Non-pigmented ciliary epithelial cell (primary cell): ENCODE results near the gene LYSMD1.

Experiments
- DNase-seq: peaks from one replicate; pipeline ENCODE4 v3.0.0-alpha.2; 2010; ENCODE audit warnings: low read depth

The LYSMD1 gene

DNA sequence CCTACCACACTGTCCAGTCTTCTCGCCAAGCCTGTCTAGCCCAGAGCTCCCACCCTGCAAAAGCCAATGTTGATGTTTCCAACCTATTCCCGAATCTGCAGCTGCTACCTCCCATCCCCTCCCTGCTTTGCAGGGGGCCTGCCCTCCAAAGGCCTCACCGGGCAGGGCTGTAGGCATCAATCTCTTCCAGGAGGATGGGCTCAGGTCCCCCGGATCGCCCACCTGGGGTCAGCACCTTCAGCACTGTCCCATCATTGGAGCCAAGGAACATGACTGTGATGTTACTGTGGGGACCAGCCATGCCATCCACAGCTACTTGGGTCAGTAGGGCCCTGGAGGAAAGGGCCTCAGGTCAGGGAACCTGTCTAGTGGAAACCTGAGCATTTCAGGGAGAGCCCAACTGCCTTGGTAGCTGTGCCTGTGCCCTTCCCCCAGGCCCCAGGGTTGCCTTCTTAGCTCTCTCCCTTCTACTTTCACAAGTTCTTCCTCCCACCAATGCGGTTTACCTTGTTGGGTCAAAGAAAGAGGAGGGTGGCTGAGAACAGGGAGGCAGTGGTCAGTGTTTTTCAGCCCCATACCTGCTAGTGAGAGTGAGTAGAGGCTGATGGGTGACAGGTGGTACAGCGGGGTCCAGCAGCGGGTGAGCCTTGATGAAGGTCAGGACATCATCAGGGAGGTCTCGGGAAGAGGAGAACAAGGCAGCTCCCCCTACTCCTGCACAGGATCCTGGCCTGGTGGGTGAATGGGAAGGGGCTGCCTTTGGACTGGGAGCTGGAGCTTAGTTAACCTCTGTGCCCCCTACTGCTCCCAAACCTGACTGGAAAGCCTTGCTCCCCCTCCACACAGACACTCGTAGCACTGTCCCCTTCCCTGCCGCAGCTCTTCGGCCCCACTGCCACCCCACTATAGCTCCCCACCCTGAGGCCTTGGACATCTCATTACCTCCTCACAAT is 30.0 kb downstream of the LYSMD1 start:
- DNase-seq, result no peak

- no peak for DNase-seq
Measured at GRCh38 chr1:151134991-151135390, 30.7 kb downstream of the LYSMD1 start.

DNA sequence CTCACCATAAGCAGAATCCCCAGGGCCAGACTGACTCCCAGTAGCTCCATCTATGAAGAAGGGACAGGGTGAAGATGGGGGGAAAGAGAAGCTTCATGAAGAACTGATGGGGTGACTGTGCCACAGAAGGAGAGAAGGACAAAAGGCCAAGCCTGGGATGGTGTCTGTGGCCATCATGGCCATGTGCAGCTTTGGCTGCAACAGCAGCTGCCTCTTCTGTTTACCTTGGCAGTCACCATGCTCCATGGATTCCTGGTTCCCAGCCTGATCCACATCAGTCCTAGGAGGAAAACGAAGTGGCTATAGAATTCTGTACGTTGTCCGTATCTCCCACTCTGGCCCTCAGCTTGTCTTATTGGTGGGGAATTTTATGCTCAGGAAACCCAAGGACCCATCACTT is 31.3 kb downstream of the LYSMD1 start:
- no peak for DNase-seq

DNA sequence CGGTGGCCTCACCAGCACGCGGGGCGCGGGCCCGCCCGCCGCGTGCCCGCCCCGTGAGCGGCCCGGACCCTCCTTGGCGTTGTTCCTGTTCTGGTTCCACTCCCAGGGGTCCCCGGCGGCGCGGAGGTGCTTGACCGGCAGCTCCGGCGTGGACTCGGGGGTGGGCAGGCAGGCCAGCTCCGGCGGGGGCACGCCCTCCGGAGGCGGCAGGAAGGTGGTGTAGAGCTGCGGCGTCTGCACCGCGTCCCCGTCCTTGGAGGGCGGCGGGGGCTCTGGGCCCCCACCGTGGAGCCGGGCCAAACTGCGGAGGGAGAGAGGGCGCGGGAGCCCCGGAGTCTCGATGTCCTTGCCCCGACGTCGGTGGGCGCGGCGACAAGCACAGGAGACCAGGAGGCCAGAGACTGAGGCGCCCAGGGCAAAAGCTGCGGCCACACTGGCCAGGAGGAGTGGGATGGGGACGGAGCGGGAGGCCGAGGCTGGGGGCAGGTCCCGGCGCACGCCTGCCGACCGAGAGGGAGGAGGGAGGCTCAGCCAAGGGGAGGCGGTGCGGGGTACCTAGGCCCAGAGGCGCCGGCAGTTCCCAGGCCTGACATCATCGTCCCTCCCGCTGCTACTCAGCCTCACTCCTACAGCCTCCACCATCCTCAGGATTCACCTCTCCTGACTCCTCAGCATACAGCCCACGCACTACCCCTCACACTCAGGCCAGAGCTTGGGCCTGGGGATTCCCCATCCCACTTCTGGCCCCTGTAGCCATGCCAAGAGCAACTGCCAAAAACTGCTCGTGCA is 32.5 kb downstream of the LYSMD1 start:
- DNase-seq, result no peak

GRCh38 chr1:151132335-151133017 is 33.2 kb downstream of the LYSMD1 start:
- DNase-seq, result no peak

- DNase-seq, result no peak
Measured at GRCh38 chr1:151131701-151132334, 33.9 kb downstream of the LYSMD1 start.

- DNase-seq, result peak; percentile 76
Measured at GRCh38 chr1:151130987-151131586, 34.6 kb downstream of the LYSMD1 start.

GRCh38 chr1:151128800-151129199 is 36.9 kb downstream of the LYSMD1 start:
- DNase-seq, result no peak

DNA sequence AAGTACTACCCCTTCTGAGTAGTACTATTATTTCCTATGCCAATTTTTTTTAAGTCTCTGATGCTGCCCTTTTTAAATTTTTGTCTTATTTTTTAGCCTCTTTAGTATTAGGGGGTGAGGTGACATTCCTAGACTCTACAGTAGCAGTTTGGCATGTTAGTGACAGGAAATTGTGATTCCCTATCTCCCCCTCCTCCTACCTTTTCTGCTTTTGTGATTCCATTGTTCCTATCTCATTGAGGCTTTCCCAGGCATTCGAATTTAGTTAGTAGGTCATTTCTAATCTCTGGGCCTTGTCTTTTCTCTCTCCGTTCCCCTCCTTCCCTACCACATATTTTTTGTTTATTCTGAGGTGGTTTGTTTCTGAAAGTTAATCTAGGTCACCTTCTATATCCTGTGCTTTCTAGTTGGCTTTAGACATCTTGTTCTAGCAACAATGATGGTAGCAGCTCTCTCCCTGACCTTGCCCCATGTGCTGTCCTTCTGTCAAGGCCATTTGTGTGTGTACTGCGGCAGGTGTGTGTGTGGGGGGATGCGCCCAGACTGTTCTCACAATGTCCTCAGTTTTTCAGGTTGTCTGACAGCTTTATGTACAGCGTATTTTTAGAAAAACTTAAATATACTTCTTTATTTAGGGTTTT is 40.8 kb downstream of the LYSMD1 start:
- DNase-seq, result no peak

DNA sequence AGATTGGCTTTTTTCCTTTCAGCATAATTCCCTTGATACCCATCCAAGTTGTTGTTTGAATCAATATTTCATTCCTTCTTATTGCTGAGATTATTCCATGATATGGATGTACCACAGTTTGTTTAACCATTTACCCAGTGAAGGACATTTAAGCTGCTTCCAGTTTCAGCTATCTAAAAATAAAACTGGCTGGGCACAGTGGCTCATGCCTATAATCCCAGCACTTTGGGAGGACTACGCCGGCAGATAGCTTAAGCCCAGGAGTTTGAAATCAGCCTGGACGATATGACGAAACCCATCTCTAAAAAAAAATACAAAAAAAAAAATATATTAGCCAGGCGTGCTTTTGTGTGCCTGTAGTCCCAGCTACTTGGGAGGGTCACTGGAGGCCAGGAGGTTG is 51.8 kb downstream of the LYSMD1 start:
- DNase-seq, result no peak
